NCI-H446 (cell line): ENCODE data around the gene ARHGAP35.
"Not testable (repeated sequence)": the region's sequence is repeated elsewhere in the genome, so short reads cannot be mapped to it uniquely, and the experiment has no call there.

Experiments
- DNase-seq, 2 experiments: peaks; one replicate each; lab custom pipeline; 2025; lab: John Stamatoyannopoulos, UW

The ARHGAP35 gene

DNA sequence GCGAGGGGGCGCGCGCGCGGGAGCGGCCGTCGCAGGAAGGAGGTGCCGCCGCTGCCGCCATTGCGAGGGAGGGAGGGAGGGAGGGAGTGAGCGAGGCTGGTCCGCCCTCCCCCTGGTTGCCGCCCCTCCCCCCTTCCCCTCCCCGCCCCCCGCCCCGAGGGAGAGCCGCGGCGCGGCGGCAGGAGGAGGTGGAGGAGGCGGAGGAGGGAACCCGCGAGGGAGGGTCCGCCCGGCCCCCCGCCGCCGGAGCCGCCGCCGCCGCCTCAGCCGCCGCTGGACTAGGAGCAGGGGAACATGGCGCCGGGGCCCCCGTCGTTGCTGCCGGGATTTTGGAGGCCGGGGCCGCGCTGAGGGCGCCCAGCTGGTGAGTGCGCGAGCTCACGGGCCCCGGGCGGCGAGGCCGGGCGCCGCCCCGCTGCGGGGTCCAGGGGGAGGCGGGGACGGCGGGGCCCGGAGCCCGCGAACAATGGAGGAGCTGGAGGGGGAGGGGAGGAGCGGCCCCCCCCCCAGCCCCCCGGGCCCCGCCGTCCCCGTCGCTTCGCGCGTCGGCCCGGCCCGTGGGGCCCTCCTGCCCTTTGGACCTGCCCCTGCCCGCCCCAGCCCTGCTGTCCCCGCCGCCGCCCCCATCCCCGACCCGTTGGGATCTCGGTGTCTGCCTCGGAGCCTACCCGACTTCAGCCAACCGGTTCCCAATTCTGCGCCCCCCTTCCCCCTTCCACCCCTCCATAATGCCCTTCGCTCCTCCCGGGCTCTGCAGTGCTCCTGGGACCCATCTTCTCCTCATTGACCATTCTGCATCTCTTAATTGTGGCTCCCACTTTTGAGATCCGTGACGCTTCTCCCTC, at the start of gene ARHGAP35:
Gene ARHGAP35 (plus strand): TSS at position 152 of the 845 bp plus-strand sequence. CDS start 57,679 bp downstream, outside the sequence.
- no peak for DNase-seq

- no peak for DNase-seq
Observed at GRCh38 chr19:46812977-46813838, 47.6 kb upstream of the ARHGAP35 start.

DNA sequence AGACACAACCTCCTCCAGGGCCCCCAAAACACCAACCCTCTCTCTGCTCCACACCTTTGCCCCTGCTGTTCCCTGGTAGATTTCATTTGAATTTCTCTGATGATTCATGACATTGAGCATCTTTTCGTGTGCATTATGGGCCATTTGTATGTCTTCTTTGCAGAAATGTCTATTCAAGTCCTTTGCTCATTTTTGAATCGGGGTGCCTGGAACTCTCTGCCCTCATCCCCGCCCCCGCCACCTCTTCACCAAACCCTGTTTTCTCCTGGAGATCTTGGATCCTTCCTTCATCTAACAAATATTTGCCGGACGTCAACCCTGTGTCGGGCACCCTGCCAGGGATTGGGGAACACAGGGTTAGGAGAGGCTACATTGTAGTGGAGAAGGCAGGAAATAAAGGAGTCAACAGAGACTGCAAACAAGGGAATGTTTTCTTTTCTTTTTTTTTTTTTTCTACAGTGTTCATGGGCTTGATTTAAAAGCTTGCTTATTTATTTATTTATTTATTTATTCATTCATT, 46.9 kb upstream of the ARHGAP35 start:
- no peak for DNase-seq

DNA sequence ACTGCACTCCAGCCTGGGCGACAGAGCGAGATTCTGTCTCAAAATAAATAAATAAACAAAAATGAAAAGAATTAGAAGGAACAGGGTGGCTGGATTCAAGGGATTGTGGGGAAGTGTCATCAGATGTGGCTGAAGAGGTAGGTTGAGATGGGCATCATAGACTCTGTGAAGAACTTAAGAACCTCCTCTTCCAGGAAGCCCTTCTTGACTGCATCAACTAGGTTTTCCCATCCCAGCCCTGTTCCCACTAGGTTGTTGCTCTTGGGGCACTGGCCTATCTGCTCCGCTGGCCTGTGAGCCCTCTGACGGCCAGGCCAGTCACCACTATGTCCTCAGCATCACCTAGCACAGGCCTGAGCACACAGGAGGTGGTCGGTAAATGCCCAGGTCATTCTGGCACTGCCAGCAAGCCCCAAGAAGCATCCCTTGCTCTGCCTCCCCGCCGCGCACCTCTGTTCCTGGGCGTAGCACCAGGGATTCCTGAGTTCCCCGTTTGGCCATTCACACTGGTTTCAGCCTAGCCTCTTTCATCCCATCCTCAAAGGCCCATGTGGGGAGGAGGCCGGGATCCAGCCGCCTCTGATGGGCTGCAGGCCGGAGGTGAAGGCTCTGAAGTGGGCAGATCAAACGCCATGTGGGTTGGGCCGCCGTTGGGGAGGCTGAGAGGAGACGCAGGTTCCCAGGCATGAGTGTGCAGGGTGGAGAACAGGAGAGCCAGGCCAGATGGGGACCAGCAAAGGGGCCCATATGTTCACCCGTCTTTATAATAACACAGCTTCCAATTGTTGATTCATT, 44.8 kb upstream of the ARHGAP35 start:
- no peak for DNase-seq

GRCh38 chr19:46818812-46819211, 42.0 kb upstream of the ARHGAP35 start:
- peak in 1 of 2 experiments; percentile 18 for DNase-seq

- DNase-seq = no peak
Observed at GRCh38 chr19:46821512-46822409, 39.0 kb upstream of the ARHGAP35 start.

DNA sequence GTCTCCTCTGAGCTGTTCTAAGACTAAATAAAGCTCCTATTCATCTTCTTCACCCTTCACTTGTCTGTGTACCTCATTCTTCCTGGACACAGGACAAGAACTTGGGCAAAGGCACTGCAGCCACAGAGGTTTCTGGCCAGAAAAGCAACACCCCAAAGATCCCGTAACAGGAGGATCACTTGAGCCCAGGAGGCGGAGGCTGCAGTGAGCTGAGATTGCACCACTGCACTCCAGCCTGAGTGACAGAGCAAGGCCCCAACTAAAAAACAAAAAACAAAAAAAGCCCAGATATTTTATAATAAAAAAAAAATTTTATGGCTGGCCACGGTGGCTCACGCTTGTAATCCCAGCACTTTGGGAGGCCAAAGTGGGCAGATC, 38.4 kb upstream of the ARHGAP35 start:
- not testable (repeated sequence) for DNase-seq

DNA sequence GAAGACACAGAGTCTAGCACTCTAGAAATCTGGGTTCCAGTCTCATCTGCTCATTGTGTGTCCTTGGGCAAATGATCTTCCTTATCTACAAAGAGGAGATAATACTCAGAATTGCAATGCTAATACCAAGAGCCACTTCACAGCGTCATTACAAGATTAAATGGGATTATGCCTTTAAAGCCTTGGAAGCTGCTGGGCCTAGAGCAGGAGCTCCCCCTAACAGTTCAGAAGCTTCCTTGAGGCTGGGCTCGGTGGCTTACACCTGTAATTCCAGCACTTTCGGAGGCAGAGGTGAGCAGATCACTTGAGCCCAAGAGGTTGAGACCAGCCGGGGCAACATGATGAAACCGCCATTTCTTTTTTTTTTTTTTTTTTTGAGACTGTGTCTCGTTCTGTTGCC, 37.7 kb upstream of the ARHGAP35 start:
- no peak for DNase-seq

GRCh38 chr19:46824890-46825730, 35.7 kb upstream of the ARHGAP35 start:
- no peak for DNase-seq

- DNase-seq = no peak
Observed at GRCh38 chr19:46825731-46826055, 35.1 kb upstream of the ARHGAP35 start.

- DNase-seq = no peak
Observed at GRCh38 chr19:46828484-46828883, 32.3 kb upstream of the ARHGAP35 start.

- DNase-seq = no peak
Observed at GRCh38 chr19:46830864-46831263, 29.9 kb upstream of the ARHGAP35 start.

- no peak for DNase-seq
Observed at GRCh38 chr19:46834121-46834520, 26.7 kb upstream of the ARHGAP35 start.

DNA sequence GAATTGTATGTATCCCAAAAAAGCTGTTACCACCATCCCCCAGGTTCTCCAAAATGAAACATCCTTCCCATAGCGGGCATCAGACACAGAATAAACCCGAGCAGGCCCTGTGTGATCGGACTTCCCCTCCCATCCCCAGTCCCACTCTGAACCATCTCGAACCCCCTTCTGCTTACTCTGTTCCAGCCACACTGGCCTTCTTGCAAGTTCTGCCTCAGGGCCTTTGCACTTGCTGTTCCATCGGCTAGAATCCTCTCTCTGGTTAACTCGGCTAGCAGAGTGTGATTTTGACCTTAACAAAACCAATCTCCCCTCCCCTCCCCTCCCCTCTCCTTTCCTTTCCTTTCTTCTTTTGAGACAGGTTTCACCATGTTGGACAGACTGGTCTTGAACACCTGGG, 25.8 kb upstream of the ARHGAP35 start:
- DNase-seq = no peak

DNA sequence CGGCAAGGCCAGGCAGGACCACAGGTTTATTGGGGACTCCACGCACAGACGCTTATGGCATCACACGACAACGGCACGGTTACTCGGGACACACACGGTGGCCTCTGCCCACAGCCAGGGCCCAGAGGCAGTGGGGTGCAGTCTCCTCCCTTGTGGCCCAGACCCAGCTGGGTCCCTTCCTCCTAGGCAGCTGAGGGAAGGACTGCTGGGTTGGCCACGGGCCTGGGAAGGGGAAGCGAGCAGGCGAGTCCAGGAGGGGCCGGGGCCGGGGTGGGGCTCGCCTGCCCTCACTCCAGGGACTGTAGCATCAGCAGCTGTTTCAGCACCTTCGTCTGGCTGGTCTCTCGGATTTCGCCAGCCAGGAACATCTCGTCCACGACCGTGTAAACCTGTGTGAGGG, 22.6 kb upstream of the ARHGAP35 start:
- DNase-seq = no peak

DNA sequence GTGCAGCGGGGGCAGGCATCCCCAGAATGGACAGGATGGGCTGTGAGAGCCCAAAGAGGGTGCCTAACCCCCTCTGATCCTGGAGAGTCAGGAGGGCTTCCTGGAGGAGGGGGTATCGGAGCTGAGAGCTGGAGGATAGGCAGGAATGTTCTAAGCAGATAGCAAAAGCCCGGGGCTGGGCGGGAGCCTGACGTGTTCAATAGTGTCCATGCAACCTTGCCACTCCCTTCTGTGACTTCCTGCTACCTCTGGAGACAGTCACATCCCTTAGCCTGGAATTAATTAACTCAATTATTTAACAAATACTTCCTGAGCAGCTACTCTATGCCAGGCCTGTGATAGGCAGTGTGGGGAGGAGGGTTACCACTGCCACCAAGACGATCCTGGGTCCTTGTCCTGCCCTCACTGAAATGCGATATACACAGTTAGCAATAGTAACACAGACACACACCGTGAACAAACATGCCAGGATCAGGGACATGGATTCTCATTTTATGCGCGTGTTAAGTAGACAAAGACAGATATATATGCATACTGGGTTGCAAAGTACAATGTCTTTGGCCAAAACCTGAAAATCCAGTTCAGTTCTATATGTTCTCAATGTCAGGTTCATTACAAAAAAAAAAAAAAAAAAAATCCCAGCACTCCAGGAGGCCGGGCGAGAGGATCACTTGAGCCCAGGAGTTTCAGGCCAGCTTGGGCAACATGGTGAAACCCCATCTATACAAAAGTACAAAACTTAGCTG, 20.9 kb upstream of the ARHGAP35 start:
- no peak for DNase-seq

- DNase-seq = peak; percentile 54 to 84
Observed at GRCh38 chr19:46840498-46840942, 20.3 kb upstream of the ARHGAP35 start.

GRCh38 chr19:46841458-46842083, 19.2 kb upstream of the ARHGAP35 start:
- no peak for DNase-seq

- DNase-seq = no peak
Observed at GRCh38 chr19:46842791-46843190, 18.0 kb upstream of the ARHGAP35 start.
